ENCODE results near the gene RHOBTB1.

DNA sequence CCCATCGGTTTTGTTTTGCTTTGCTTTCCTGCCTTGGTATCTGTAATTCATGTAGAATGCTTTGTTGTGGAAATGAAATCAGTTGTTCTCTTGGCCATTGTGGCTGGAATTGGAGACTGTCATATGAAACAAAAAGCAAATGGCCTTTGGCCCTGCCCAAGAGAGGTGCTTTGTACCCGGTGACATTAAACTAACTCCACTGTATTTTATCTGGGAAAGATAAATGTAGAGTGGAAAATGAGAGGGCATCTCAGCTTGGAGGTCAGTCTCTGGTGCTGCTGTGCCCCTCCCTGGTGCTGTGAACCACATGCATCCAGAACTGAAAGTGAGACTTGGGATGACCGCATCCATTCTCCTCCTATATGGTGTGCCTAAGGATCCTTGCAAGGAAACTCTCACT lies 90.3 kb downstream of the RHOBTB1 start:
- TF ChIP-seq, protein P1, sequence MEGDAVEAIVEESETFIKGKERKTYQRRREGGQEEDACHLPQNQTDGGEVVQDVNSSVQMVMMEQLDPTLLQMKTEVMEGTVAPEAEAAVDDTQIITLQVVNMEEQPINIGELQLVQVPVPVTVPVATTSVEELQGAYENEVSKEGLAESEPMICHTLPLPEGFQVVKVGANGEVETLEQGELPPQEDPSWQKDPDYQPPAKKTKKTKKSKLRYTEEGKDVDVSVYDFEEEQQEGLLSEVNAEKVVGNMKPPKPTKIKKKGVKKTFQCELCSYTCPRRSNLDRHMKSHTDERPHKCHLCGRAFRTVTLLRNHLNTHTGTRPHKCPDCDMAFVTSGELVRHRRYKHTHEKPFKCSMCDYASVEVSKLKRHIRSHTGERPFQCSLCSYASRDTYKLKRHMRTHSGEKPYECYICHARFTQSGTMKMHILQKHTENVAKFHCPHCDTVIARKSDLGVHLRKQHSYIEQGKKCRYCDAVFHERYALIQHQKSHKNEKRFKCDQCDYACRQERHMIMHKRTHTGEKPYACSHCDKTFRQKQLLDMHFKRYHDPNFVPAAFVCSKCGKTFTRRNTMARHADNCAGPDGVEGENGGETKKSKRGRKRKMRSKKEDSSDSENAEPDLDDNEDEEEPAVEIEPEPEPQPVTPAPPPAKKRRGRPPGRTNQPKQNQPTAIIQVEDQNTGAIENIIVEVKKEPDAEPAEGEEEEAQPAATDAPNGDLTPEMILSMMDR (IDR thresholded peaks at IDR 0.05; ENCODE audit: low read depth, low read length): no peak
- no peak for TF ChIP-seq MYC (IDR thresholded peaks at IDR 0.05; ENCODE audit: low read depth, low read length)
